Measurements from ENCODE around the gene MOB3B.
"Not testable (repeated sequence)": the region's sequence is repeated elsewhere in the genome, so short reads cannot be mapped to it uniquely, and the experiment has no call there.

The MOB3B gene

DNA sequence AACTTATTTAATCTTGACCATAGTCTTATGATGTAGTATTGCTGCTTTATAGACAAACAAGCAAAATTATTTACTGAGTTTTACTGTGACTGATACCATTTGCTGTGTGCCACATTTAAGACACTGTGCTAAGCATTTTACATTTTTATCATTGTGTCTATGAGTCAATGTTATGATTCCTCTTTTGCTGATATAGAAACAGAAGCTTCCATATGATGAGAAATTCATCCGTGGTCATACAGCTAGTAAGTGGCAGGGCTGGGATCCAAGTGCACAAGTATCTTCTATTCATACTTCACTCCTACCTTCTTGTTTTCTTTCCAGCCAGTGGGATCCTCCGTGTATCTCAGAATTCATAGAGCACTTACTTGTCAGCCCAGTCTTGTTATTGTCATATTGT lies 22.6 kb downstream of the MOB3B start:
- TF ChIP-seq, protein P1, sequence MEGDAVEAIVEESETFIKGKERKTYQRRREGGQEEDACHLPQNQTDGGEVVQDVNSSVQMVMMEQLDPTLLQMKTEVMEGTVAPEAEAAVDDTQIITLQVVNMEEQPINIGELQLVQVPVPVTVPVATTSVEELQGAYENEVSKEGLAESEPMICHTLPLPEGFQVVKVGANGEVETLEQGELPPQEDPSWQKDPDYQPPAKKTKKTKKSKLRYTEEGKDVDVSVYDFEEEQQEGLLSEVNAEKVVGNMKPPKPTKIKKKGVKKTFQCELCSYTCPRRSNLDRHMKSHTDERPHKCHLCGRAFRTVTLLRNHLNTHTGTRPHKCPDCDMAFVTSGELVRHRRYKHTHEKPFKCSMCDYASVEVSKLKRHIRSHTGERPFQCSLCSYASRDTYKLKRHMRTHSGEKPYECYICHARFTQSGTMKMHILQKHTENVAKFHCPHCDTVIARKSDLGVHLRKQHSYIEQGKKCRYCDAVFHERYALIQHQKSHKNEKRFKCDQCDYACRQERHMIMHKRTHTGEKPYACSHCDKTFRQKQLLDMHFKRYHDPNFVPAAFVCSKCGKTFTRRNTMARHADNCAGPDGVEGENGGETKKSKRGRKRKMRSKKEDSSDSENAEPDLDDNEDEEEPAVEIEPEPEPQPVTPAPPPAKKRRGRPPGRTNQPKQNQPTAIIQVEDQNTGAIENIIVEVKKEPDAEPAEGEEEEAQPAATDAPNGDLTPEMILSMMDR (IDR thresholded peaks at IDR 0.05): no peak
- H3K36me3 Mint-ChIP-seq (ENCODE audit: low read depth): peaks cover 60% of the 10 kb centered on the region
- no peaks in the 10 kb centered on the region for H3K27me3 Mint-ChIP-seq (ENCODE audit: low read depth, poor library complexity)
- DNase-seq: no peak
- H3K4me1 Mint-ChIP-seq: peaks cover 13% of the 10 kb centered on the region
- H3K9me3 Mint-ChIP-seq: peaks cover 30% of the 10 kb centered on the region
- no peak overlapping the region for H3K27ac Mint-ChIP-seq
- H3K4me3 Mint-ChIP-seq: no peak overlapping the region

DNA sequence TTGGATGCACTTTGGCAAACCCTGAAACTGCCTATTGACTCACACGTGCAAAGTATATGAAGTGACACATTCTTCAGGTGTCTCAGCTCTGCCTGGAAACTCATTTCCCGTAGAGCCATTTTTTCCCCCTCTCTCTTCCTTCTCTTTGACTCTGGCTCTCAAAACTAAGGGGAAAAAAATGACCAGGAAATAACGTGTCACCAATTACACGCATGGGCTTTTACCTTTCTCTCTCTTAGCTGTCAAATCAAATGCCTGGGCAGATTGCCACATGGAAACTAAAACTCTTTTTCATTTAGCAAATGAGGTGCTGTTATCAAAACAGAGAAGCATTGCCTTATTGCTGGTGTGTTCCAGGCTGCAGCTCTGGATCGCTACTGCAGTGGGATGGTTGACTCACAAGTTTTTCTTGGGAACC lies 23.9 kb downstream of the MOB3B start:
- Mint-ChIP-seq H3K4me3 (no peak overlapping the region), H3K4me1 (peaks cover 13% of the 10 kb centered on the region), H3K36me3 (ENCODE audit: low read depth) (peaks cover 65% of the 10 kb centered on the region), H3K27me3 (ENCODE audit: low read depth, poor library complexity) (no peaks in the 10 kb centered on the region), H3K9me3 (peaks cover 43% of the 10 kb centered on the region), H3K27ac (no peak overlapping the region)
- no peak for DNase-seq
- TF ChIP-seq, protein P1 (IDR thresholded peaks at IDR 0.05): no peak

DNA sequence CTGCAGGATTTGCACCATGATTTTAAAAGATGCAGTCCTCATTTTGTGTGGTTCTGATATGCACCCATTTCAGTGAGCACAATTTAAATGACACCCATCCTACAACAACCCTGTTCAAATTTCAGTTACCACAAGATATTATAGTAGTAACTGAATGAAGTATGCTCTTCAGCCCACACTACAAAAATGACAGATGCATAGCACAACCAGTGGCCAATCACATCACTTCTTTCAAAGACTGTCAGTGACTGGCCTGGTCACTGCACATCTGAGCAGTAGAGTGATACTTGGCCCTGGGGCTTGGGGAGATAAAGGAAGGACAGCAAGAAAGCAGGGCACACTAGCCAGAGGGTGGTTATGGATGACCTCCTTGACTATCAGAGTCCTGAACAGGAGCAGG lies 25.4 kb downstream of the MOB3B start:
- peak overlapping the region; percentile 73 for H3K27ac Mint-ChIP-seq
- DNase-seq: no peak
- peaks cover 64% of the 10 kb centered on the region for H3K36me3 Mint-ChIP-seq (ENCODE audit: low read depth)
- TF ChIP-seq, protein P1 (IDR thresholded peaks at IDR 0.05): no peak
- H3K4me1 Mint-ChIP-seq: peaks cover 21% of the 10 kb centered on the region
- H3K27me3 Mint-ChIP-seq (ENCODE audit: low read depth, poor library complexity): no peaks in the 10 kb centered on the region
- peaks cover 43% of the 10 kb centered on the region for H3K9me3 Mint-ChIP-seq
- H3K4me3 Mint-ChIP-seq: no peak overlapping the region

DNA sequence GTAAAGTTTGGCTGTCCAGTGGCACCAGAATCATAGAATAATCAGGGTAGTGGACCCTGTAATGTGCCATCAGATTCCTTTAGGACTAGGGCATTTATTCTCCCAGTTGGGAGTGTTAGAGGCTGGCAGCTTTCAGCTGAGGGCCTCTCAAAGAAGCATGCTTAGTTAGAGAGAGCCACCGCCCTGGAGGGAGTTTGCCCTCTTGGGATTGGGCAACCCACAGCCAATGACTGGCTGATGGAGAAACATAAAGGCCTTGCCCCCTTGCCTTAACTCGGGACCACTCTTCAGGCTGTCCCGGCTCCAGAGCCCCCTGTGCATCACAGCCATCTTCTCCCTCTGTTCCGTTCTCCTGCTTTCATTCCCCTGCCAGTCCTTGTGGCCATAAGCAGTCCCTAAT lies 26.0 kb downstream of the MOB3B start:
- H3K4me1 Mint-ChIP-seq: peaks cover 25% of the 10 kb centered on the region
- H3K27me3 Mint-ChIP-seq (ENCODE audit: low read depth, poor library complexity): no peaks in the 10 kb centered on the region
- peaks cover 58% of the 10 kb centered on the region for H3K36me3 Mint-ChIP-seq (ENCODE audit: low read depth)
- TF ChIP-seq, protein P1 (IDR thresholded peaks at IDR 0.05): no peak
- peaks cover 43% of the 10 kb centered on the region for H3K9me3 Mint-ChIP-seq
- no peak for DNase-seq
- peak overlapping the region; percentile 30 for H3K27ac Mint-ChIP-seq
- H3K4me3 Mint-ChIP-seq: no peak overlapping the region

DNA sequence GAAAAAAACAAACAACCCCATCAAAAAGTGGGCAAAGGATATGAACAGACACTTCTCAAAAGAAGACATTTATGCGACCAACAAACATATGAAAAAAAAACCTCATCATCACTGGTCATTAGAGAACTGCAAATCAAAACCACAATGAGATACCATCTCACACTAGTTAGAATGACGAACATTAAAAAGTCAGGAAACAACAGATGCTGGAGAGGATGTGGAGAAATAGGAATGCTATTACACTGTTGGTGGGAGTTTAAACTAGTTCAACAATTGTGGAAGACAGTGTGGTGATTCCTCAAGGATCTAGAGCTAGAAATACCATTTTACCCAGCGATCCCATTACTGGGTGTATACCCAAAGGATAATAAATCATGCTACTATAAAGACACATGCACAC lies 28.7 kb downstream of the MOB3B start:
- peaks cover 33% of the 10 kb centered on the region for H3K36me3 Mint-ChIP-seq (ENCODE audit: low read depth)
- H3K27me3 Mint-ChIP-seq (ENCODE audit: low read depth, poor library complexity); H3K27ac Mint-ChIP-seq: not testable (repeated sequence)

DNA sequence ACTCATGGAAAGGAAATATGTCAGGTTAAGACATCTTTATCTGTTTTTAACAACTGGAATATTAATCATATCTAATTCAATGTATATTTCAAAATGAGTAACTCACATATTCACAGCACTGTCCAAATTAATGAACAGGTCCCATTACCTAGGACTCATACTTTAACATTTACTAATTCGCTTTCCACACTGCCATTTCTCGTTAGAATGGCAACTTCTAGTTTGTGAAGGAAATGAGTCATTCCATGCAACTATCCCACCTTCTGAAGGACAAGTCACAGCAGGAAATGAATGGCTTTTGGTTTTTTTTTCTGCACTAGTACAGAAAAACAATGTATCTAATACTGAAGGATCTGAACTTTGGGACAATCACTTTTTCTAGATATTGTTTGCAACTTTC lies 30.2 kb downstream of the MOB3B start:
- no peak overlapping the region for H3K4me3 Mint-ChIP-seq
- H3K36me3 Mint-ChIP-seq (ENCODE audit: low read depth): peaks cover 22% of the 10 kb centered on the region
- TF ChIP-seq, protein P1 (IDR thresholded peaks at IDR 0.05): no peak
- no peak overlapping the region for H3K27ac Mint-ChIP-seq
- DNase-seq: no peak
- peaks cover 50% of the 10 kb centered on the region for H3K4me1 Mint-ChIP-seq
- no peaks in the 10 kb centered on the region for H3K27me3 Mint-ChIP-seq (ENCODE audit: low read depth, poor library complexity)
- H3K9me3 Mint-ChIP-seq: peaks cover 20% of the 10 kb centered on the region

More for the DNA sequence above, 28.7 kb downstream of the MOB3B start:
- Mint-ChIP-seq H3K4me1 (peaks cover 49% of the 10 kb centered on the region), H3K9me3 (peaks cover 32% of the 10 kb centered on the region)
- not testable (repeated sequence) for H3K4me3 Mint-ChIP-seq, DNase-seq

All from nephron progenitor cell (in vitro differentiated cells).